Measurements from ENCODE around the gene MS4A10.

GRCh38 chr11:60748225-60748624 lies 36.9 kb upstream of the MS4A10 start:
- TF ChIP-seq POLR2AphosphoS5 (IDR thresholded peaks at IDR 0.05; ENCODE audit: borderline replicate concordance, low read depth, low read length) = no peak
- TF ChIP-seq EZH2 (IDR thresholded peaks at IDR 0.05) = no peak
